Mononuclear cell (primary cell): Measurements from ENCODE around the gene CAPZB. TPM values are rescaled to one million over a fixed set of nuclear protein-coding genes. Genes with fewer than 3 reads are reported as not detected.

Experiments used
- H3K27me3 ChIP-seq: 2 replicates; pipeline ENCODE4 v1.6.0; 2011; ENCODE audit warnings: low read length, control low read depth; ENCODE audit not compliant: insufficient read depth
- H3K4me1 ChIP-seq: 2 replicates; pipeline ENCODE4 v1.5.1; 2011; ENCODE audit warnings: mild to moderate bottlenecking, low read length, control low read depth; ENCODE audit not compliant: insufficient read depth
- H3K4me3 ChIP-seq: 2 replicates; pipeline ENCODE4 v1.5.1; 2011; ENCODE audit warnings: mild to moderate bottlenecking, low read length, moderate library complexity
- H3K9me3 ChIP-seq: 2 replicates; pipeline ENCODE4 v1.5.1; 2011; ENCODE audit warnings: low read depth, mild to moderate bottlenecking, control low read depth, low read length
- total RNA-seq: library from RNA; depleted of rRNA; stranded (reverse); fragments of >200 nt; gene quantifications from one replicate; pipeline ENCODE4 v1.2.3, GENCODE V29; 2012

Gene CAPZB
- total RNA-seq, 1 donor = 128 TPM

DNA sequence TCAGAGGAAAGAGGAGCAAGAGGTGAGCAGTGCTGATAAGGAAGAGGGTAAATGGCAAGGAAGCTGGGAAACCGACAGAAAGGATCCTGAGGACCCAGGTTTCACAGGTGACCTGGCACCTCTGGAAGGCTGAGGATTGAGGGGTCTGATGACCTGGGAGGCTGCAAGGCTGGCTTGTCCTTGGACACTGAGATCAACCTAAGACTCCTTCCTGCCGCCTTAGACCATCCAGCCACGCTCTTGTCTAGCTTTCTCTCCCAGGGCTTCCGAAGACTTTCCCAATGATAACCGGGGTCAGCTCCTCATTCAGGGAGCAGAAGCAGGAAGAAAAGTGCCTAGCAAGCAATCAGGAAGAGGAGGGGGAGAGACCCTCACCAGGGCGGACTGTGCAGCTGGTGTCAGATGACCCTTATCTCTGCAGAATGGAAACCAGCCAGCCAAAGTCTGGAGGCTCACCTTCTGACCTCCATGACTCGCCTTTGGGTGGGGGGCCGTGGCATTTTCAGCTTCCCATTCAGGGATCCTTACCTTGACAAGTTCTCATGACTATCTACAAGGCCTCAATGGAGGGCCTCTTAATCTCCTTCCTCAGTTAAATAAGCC lies 77.7 kb downstream of the CAPZB start:
- H3K9me3 ChIP-seq = no peaks in the 10 kb centered on the region
- H3K4me3 ChIP-seq = no peak overlapping the region
- H3K4me1 ChIP-seq = peaks cover 33% of the 10 kb centered on the region
- no peaks in the 10 kb centered on the region for H3K27me3 ChIP-seq

- H3K4me1 ChIP-seq = peaks cover 32% of the 10 kb centered on the region
- no peaks in the 10 kb centered on the region for H3K9me3 ChIP-seq
- no peak overlapping the region for H3K4me3 ChIP-seq
- no peaks in the 10 kb centered on the region for H3K27me3 ChIP-seq
Measured at GRCh38 chr1:19406680-19407079, 78.7 kb downstream of the CAPZB start.

GRCh38 chr1:19405761-19406487 lies 79.4 kb downstream of the CAPZB start:
- Histone ChIP-seq H3K27me3 (no peaks in the 10 kb centered on the region), H3K9me3 (no peaks in the 10 kb centered on the region), H3K4me3 (no peak overlapping the region), H3K4me1 (peaks cover 27% of the 10 kb centered on the region)

DNA sequence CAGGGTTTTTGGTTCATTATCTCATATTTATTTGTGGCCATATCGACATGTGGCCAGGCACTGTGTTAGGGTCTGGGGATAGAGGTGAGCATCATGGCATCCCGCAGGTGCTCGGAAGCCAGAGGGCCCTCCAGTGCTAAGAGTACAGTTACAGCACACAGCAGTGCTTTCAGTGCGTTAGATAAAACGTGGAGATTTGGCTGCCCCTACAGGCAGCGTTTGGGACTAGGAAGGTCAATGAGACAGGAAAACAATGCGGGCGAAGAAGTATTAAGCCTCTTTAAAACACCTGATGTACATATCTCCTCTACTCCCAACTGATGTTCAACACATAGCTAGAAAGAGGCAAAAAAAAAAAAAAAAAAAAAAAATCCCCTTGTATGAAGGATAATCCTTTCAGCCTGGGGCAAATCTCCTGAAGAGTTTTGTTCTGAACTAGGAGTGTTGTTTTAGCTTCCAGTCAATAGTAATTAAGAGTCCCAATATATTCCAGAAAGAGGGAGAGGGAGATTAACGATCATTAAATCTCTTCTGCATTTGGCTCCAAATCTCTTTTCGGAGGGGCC lies 80.1 kb downstream of the CAPZB start:
- Histone ChIP-seq H3K4me1 (peaks cover 23% of the 10 kb centered on the region), H3K27me3 (no peaks in the 10 kb centered on the region), H3K4me3 (no peak overlapping the region), H3K9me3 (no peaks in the 10 kb centered on the region)

DNA sequence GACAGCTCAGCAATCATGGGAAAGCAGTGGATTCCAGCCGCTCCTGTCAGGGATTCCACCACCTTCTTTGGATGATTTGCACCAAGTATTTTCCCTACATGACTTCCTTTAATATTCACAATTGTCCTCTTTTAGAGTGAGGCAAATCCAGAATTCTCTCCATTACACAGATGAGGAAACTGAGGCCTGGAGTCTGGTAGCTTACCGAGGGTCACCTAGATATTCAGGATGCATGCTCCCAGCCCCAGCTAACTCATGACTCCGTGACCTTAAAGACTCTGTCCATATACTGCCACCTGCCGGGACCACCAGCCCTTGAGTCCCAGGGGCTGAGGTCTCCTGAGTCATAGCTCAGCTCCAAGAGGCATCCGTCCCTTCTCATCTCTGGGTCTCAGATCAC lies 80.6 kb downstream of the CAPZB start:
- H3K4me3 ChIP-seq = no peak overlapping the region
- peaks cover 23% of the 10 kb centered on the region for H3K4me1 ChIP-seq
- H3K9me3 ChIP-seq = no peaks in the 10 kb centered on the region
- H3K27me3 ChIP-seq = no peaks in the 10 kb centered on the region

GRCh38 chr1:19403256-19403655 lies 82.1 kb downstream of the CAPZB start:
- H3K4me3 ChIP-seq = no peak overlapping the region
- no peaks in the 10 kb centered on the region for H3K9me3 ChIP-seq
- H3K27me3 ChIP-seq = no peaks in the 10 kb centered on the region
- H3K4me1 ChIP-seq = peaks cover 23% of the 10 kb centered on the region

DNA sequence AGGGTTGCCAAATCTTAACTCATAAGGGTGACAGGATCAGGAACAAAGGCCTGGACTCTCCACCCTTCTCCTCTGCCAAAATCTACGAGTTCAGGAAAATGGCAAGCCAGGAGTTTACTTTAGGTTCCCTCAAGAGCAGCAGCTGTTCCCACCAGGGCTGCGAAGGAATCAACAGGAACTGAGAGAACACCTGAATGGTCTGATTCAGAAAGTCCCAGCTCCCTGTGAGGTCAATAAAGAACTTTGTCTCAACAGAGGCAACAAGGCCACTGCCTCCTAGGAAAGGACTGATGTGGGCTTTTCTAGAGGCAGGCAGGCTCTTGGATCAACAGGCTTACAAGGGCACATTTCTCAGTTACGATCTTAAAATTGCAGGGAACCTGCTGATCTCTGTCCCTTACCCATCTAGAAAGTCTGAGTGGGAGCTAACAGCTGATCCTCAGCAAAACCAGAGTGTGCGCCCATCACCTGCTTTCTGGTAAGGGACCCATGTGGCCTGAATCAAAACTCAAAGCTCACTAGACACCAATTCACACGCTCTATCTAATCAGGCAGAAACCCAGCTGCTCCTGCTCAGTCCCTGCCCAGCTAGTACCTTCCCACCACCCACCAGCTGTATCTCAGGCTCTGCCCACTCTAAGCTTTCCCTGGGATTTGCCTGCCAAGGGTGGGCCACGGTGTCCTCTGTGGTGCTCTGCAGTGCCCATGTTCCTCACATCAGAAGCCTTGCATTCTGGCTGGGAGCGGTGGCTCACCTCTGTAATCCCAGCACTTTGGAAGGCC lies 83.1 kb downstream of the CAPZB start:
- Histone ChIP-seq H3K4me1 (peaks cover 15% of the 10 kb centered on the region), H3K27me3 (no peaks in the 10 kb centered on the region), H3K4me3 (no peak overlapping the region), H3K9me3 (no peaks in the 10 kb centered on the region)

- H3K9me3 ChIP-seq = no peaks in the 10 kb centered on the region
Measured at GRCh38 chr1:19401535-19401889, 83.8 kb downstream of the CAPZB start.

DNA sequence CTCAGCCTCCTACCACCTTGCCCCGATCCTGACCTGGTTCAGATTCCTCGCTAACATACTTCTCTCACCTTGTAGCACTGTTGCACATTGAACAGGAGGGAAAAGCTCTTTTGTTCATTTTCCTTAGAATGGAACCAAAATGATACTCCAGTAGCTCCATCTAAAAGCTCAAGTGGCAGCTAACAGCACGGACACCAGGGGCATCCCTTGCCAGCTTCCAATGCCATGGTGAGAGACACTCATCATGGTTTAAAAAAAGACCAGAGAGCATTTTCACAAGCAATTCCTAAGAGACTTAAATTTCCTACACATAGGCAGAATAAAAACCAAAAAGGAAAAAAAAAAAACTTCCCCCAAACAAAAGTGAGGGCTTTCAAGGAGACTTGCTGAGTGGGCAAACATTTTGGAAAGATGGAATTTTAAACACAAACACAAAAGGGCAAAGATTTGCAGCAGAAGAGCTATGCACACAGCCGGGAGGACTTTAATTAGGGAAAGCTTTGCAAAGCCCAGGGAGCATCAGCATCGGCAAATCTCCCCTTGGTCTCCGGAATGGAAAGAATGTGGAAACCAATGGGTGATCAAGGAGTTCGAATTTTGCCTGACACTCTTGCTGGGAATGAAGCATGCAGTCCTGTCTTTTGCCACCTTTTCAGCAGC lies 84.3 kb downstream of the CAPZB start:
- H3K4me3 ChIP-seq = no peak overlapping the region
- no peaks in the 10 kb centered on the region for H3K27me3 ChIP-seq
- no peaks in the 10 kb centered on the region for H3K9me3 ChIP-seq
- H3K4me1 ChIP-seq = peaks cover 4% of the 10 kb centered on the region

More at GRCh38 chr1:19401535-19401889, 83.8 kb downstream of the CAPZB start:
- Histone ChIP-seq H3K27me3 (no peaks in the 10 kb centered on the region), H3K4me1 (peaks cover 9% of the 10 kb centered on the region), H3K4me3 (no peak overlapping the region)

DNA sequence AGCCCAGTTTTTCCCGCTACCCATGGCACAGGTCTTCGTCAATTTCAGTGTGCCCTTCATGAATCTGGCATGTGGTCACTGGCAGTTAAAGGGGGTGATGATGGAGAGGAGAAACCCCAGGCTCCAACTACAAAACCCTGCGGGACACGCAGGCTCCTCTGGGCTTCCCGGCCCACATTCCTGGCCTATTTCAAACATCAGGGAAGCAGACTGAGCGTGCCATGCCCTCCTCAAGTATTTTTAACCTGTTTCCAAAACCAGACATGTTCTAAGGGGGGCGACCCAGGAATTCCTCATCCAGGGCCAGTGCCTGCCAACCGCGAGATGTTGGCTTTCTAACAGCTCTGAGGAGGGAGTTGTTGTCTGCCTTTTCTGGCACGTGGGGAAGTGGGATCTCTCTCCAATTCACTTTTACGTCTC lies 85.1 kb downstream of the CAPZB start:
- Histone ChIP-seq H3K27me3 (no peaks in the 10 kb centered on the region), H3K4me1 (no peaks in the 10 kb centered on the region), H3K9me3 (no peaks in the 10 kb centered on the region)

GRCh38 chr1:19398309-19398760 lies 87.0 kb downstream of the CAPZB start:
- Histone ChIP-seq H3K9me3 (no peaks in the 10 kb centered on the region), H3K27me3 (no peaks in the 10 kb centered on the region), H3K4me1 (peaks cover 7% of the 10 kb centered on the region), H3K4me3 (no peak overlapping the region)

More for the DNA sequence above, 85.1 kb downstream of the CAPZB start:
- H3K4me3 ChIP-seq = no peak overlapping the region

GRCh38 chr1:19397217-19397945 lies 88.0 kb downstream of the CAPZB start:
- Histone ChIP-seq H3K4me3 (no peak overlapping the region), H3K27me3 (no peaks in the 10 kb centered on the region), H3K9me3 (no peaks in the 10 kb centered on the region), H3K4me1 (peaks cover 16% of the 10 kb centered on the region)

DNA sequence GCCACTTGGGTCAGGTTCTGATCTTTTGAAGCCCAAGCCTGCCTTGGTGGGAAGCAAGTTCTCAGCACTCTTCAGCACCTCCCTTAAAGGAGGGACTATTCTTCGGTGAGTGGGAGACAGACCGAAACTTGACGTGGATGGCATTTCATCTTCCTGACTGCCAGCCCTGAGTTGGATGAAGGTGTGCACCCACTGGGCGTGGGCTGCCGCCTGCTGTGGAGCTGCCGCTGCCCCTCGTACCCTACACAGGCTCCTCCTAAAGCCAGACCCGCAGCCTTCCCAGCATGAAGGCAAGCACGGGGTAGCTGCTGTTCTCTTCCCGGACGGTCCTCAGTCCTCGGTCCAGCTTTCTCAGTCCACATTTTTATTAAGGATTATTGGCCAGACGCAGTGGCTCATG lies 89.1 kb downstream of the CAPZB start:
- Histone ChIP-seq H3K9me3 (no peaks in the 10 kb centered on the region), H3K4me1 (peaks cover 27% of the 10 kb centered on the region), H3K27me3 (no peaks in the 10 kb centered on the region), H3K4me3 (no peak overlapping the region)

DNA sequence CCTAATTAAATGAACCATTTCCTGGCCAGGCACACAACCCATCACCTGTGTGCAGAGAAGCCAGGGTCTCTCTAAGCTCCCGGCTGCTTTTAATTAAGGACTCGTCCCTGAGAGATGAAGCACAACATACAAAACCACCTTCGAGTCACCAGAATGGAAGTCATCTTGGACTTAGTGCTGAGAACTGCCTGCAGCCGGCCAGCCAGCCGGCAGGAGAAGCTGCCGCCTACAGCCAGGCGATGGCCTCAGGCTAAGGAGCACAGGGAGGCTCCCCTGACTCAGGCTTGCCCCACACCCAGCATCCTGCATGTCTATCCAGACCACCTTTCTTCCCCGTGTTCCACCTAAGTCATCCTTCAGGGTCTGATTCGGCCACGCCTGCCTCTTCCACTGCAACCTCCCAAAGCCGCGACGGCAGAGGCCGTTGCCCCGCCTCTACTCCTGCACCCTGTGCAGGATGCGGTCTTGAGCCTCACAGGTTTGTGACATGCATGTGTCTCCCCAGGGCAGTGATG lies 89.6 kb downstream of the CAPZB start:
- no peaks in the 10 kb centered on the region for H3K9me3 ChIP-seq
- no peaks in the 10 kb centered on the region for H3K27me3 ChIP-seq
- H3K4me3 ChIP-seq = no peak overlapping the region
- peaks cover 33% of the 10 kb centered on the region for H3K4me1 ChIP-seq
